ENCODE measurements around the gene SEC22C.
"Not testable (repeated sequence)": the region's sequence is repeated elsewhere in the genome, so short reads cannot be mapped to it uniquely, and the experiment has no call there.

Gene SEC22C, protein sequence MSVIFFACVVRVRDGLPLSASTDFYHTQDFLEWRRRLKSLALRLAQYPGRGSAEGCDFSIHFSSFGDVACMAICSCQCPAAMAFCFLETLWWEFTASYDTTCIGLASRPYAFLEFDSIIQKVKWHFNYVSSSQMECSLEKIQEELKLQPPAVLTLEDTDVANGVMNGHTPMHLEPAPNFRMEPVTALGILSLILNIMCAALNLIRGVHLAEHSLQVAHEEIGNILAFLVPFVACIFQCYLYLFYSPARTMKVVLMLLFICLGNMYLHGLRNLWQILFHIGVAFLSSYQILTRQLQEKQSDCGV

DNA sequence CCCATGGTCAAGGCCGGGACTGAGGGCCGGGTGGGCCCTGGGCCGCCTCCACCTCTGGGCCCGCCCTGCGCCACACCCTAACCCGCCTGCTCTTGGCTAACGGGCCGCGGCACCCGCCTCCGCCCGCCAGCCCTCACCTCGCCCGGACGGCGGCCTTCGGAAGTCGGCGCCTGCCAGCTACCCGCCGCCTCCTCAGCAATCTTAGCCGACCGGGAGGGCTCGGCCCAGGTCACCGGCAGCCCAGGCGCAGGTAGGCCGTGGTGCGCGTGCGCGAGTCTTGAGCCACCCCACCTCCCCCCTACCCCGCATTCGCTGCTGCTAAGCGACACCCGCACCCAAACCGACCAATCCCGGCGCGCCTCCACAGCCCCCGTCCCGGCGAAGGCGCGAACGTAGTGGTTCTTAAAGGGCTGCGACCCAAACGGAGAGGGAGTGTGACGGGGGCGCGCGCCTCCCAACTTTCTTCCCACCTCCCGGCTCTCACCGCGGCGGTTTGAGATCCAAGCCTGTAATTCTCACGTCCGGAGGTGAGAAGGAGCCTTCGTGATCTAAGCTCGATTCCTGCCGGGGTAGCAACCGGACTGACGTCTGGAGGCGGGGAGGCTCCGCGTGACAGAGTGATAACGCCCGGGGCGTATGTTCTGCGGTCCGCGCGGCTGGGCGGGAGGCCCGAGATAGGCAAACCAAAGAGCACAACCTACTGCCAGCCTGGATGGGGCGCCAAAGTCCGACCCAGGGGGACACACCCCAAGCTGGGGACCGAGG is at the start of gene SEC22C:
Gene SEC22C (minus strand): TSS at position 259 of the 765 bp plus-strand sequence. CDS start 12,921 bp downstream, outside the sequence.
- DNase-seq (ENCODE audit: low read depth), result peak; percentile 92

DNA sequence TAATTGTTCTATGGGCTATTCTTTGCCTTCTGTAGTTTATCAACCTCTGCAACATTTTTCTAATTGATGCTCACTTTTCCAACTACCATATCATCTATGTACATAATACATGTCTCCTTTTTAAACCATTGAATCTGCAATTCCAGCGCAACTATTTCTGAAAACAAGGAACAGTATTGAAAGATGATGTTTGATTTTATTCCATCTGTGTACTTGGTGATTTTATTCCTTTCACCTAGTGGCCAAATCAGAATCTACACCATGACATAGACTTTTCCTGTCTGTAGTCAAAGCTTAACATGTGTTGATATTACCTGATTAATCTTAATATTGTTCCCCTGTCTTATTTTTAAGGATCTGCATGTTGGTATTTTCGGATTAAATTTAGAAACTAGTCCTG is 31.7 kb upstream of the SEC22C start:
- DNase-seq (ENCODE audit: low read depth), result no peak

DNA sequence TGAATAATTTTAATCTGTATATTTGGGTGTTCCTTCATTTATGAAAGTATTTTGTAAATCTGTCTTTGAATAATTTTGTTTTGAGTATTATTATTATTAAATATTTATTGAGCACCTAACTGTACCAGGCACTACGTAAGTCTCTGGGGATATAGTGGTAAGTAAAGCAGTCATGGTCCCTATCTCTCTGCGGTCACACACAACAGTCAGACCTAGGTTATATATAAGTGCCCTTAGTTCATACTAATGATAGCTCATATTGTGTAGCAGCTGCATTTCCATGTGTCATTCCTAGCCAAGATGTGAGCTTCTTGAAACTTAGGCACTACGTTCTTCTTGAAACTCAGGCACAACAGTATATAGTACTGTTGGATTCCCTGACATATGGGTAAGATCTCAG is 31.2 kb upstream of the SEC22C start:
- no peak for DNase-seq (ENCODE audit: low read depth)

DNA sequence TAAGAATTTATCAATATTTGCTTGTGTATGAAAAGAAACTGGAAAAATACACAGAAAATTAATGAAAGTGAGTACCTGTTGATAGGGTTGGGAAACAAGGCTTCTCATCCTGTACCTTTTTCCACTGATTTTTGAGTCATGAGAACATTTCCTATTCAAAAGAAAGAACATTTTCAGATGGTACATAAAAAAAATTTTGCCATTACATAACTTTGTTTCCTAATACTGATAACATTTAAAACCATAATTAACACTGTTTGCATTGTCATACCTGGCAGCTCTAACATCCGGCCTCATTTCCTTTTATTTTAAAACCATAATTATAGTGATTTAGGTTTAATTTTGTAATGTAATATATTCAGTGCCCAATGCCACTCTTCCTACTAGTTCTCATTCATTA is 30.4 kb upstream of the SEC22C start:
- no peak for DNase-seq (ENCODE audit: low read depth)

DNA sequence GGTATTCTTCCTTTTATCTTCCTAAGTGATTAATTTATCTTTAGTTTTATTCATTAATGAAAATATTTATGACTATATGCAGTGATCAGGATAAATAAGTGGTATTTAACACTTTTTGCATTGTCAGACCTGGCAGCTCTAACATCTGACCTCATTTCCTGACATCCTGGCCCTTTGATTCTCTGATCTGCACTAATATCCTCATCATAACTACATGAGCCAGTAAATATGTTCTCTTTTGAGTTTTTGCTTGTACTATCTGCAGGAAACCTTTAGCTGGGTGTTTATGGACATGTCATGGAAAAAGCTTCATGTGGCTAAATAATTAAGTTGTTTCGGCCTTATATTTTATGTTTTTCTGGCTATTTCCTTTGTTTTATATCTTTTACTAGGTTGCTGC is 29.2 kb upstream of the SEC22C start:
- no peak for DNase-seq (ENCODE audit: low read depth)

GRCh38 chr3:42608581-42608980 is 26.8 kb upstream of the SEC22C start:
- DNase-seq (ENCODE audit: low read depth), result no peak

DNA sequence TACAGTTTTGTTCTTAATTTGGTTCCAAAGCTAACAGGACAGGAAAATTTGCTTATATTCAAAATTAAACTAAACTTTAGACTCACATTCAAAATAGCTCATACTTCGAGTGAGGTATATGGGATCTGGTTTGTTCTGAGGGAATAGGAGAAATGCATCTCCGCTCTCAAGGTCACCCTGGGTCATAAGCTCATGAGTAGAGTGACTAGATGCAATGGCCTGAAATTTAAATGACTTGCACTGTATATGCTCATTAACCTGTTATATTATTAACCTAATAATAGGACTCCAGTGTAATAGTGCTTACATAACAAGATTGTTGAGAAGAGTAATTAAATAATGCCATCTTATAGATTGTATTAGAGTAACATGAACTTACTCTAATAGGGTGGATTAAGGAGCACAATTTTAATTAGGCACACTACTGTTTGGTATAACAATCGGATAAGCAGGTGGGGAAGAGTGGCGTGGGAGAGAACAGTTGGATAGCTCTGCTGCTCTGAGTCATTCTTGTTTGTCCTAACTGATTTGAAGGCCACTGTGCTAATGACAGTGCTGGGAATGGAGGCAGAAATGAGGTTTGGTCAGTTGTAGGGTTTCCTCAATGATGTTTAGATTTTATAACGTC is 23.9 kb upstream of the SEC22C start:
- no peak for DNase-seq (ENCODE audit: low read depth)

DNA sequence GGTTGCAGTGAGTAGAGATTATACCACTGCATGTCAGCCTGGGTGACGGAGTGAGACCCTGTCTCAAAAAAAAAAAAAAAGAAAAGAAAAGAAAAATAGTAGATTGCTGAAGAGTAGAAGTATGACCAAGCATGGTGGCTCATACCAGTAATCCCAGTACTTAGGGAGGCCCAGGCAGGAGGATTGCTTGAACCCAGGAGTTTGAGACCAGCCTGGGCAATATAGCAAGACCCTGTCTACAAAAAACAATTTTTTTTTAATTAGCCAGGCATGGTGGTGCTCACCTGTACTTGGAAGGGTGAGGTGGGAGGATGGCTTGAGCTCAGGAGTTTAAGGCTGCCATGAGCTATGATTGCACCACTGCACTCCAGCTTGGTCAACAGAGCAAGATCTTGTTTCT is 21.2 kb upstream of the SEC22C start:
- no peak for DNase-seq (ENCODE audit: low read depth)

GRCh38 chr3:42601896-42602581 is 20.3 kb upstream of the SEC22C start:
- no peak for DNase-seq (ENCODE audit: low read depth)

DNA sequence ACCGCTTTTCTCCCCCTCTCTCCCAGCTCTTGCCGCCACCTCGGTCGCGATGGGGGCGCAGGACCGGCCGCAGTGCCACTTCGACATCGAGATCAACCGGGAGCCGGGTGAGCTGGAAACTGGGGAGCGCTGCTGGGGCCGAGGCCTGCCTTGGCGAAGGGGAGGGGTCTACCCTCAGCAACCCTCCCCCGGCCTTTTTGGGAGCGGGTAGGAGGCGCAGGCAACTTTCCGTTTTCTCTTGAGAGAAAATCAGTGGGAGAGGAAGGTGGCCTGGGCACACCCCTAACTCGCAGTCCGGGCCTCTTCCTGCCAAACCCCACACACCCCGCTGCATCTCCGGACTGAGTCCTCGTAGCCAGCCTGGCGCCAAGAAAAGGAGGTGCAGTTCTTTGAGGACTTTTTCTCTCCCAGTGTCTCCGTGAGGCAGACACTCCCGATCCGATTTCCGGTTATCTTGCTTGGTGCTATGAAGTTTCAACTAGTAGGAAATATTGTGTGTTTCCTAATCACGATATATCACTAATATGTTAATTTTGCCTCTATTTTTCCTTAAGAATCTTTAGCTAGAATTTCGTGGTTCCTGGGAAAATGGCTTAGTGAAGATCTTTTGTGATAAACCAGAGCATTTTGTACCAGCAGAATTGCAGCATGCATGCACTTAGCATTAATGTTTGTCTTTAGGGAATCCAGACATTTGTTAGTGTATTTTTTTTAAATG is 19.4 kb upstream of the SEC22C start:
- DNase-seq (ENCODE audit: low read depth), result no peak

GRCh38 chr3:42600111-42600957 is 18.6 kb upstream of the SEC22C start, which contains the start of gene NKTR:
Gene NKTR (plus strand): TSS chr3:42600686. CDS start chr3:42601007, 321 bp downstream.
- DNase-seq (ENCODE audit: low read depth), result peak; percentile 99

DNA sequence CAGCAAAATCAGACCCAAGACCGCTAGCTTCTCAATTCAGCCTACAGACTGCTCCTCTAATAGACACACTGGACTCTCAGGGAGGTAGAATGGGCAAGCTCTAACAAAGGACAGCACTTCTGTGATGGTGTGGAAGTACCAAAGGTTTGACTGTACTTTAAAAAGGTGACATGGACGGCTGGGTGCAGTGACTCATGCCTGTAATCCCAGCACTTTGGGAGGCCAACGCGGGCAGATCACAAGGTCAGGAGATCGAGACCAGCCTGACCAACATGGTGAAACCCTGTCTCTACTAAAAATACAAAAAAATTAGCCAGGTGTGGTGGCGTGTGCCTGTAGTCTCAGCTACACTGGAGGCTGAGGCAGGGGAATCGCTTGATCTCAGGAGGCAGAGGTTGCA is 15.3 kb upstream of the SEC22C start:
- DNase-seq (ENCODE audit: low read depth), result not testable (repeated sequence)

DNA sequence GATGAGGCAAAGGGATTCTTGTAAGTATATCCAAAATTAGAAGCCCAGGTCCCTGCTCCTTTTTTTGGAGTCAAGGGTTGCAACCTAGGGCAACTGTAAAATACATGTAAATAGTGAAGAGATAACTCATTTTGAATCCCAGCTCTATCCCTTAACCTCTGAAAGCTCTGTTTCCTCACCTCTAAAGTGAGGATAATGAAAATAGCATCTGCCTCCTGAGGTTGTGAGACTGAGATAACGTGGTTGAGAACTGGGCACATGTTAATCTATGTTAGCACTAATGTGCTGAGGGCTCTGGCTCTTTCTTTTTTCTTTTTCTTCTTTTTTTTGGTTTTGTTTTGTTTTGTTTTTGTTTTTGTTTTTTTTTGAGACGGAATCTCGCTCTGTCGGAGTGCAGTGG is 13.9 kb upstream of the SEC22C start:
- no peak for DNase-seq (ENCODE audit: low read depth)

GRCh38 chr3:42593635-42594034 is 11.9 kb upstream of the SEC22C start:
- no peak for DNase-seq (ENCODE audit: low read depth)

DNA sequence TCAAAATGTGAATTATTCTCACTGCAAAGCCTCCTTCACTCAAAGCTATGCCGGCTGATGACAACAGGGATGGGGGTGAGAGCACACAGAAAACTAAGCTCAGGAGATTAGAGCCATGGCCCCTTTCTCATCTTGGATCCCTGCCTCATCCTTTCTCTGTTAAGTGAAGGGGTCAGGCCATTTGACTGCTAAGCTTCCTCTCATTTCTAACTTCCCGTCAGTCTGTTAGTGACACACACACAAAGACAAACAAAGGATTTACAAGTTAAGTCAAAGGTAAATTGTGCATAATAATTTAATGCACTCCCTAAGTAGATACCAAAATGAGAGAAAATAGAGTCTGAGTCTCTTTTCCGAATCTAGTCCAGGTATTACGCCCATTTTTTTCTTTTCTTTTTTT is 10.0 kb upstream of the SEC22C start:
- DNase-seq (ENCODE audit: low read depth), result no peak

DNA sequence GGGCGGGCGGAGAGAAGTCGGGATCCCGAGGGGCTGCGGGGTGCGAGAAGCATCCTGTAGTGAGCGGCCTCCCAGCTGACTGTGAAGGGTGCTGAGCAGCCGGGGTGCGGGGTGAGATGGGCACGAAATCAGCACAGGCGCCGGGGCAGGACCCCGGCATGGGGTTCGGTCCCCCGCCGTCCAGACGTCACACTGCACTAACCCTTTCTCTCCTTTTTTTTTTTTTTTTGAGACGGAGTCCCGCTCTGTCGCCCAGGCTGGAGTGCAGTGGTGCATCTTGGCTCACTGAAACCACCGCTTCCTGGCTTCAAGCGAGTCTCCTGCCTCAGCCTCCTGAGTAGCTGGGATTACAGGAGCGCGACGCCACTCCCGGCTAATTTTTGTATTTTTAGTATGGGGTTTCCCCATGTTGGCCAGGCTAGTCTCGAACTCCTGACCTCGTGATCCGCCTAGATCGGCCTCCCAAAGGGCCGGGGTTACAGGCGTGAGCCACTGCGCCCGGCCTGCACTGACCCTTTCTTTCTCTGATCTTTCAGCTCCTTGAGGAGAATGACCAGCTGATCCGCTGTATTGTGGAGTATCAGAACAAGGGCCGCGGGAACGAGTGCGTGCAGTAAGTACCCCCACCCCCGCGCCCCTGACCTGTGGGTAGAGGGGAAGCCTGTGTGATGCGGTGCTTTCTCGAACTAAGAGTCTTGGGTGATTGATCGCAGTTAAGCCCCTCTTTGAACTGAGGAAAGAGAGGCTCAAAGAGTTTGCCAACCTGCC is 9.4 kb upstream of the SEC22C start:
- no peak for DNase-seq (ENCODE audit: low read depth)

- no peak for DNase-seq (ENCODE audit: low read depth)
Observed at GRCh38 chr3:42589382-42590109, 7.8 kb upstream of the SEC22C start.

- no peak for DNase-seq (ENCODE audit: low read depth)
Observed at GRCh38 chr3:42588625-42589024, 6.9 kb upstream of the SEC22C start.

- no peak for DNase-seq (ENCODE audit: low read depth)
Observed at GRCh38 chr3:42582474-42583070, 805 bp upstream of the SEC22C start.

Data from stimulated activated CD8-positive, alpha-beta memory T cell treated with anti-CD3 and anti-CD28 coated beads, Interleukin-12 subunit alpha, Interleukin-12 subunit beta, amount 100 ng/mL, for 4 hours (primary cell).